ENCODE results near the gene TMPRSS4.

TMPRSS4 gene

GRCh38 chr11:118105657-118106305, 28.9 kb downstream of the TMPRSS4 start:
- DNase-seq (ENCODE audit: low spot score) = no peak

- DNase-seq (ENCODE audit: low spot score) = no peak
These were observed 30.0 kb downstream of the TMPRSS4 start for GRCh38 chr11:118106789-118107335.

- DNase-seq (ENCODE audit: low spot score) = no peak
These were observed 31.6 kb downstream of the TMPRSS4 start for GRCh38 chr11:118108513-118108912.

- no peak for DNase-seq (ENCODE audit: low spot score)
These were observed 32.4 kb downstream of the TMPRSS4 start for GRCh38 chr11:118109231-118109630.

DNA sequence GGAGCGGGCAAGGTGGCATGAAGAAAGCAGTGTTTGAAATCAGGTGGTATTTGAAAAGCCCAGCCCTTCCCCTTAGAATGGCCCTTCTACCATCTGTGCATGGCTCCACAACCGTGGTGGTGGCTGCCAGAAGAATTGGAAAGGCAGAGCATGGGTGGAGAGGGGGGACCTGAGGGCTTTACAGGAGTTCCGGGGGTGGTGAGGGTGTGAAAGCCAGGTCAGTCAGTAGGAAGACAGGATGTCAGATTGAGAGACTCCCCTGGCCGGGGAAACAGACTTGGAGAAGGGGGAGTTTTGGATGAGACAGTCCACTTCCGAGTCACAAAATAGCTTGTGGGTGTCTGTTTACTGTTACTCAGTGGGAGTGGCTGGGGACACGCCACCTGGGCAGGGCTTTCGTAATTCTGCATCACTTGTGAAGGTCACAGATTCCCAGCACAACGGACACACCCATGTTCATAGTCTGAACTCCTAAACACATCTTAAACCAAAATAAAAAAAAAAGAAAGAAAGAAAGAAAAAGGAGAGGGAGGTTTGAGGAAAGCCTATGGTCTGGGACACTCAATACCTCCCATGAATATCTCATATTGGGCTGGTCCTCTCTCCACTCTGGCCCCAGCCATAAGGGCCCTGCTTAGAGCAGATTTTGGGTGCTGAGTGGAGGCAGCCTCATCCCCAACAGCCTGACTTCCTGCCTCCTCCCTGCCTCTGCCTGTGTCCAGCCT, 34.3 kb downstream of the TMPRSS4 start:
- DNase-seq (ENCODE audit: low spot score) = no peak

DNA sequence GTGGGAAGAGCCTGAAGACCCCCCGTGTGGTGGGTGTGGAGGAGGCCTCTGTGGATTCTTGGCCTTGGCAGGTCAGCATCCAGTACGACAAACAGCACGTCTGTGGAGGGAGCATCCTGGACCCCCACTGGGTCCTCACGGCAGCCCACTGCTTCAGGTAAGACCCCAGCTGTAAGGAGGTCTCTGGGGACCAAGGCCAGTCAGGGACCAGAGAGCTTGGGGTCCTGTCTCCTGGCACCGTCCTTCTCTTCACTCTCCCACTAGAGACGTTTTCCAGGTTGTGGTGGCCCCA, 34.8 kb downstream of the TMPRSS4 start:
- DNase-seq (ENCODE audit: low spot score) = no peak

DNA sequence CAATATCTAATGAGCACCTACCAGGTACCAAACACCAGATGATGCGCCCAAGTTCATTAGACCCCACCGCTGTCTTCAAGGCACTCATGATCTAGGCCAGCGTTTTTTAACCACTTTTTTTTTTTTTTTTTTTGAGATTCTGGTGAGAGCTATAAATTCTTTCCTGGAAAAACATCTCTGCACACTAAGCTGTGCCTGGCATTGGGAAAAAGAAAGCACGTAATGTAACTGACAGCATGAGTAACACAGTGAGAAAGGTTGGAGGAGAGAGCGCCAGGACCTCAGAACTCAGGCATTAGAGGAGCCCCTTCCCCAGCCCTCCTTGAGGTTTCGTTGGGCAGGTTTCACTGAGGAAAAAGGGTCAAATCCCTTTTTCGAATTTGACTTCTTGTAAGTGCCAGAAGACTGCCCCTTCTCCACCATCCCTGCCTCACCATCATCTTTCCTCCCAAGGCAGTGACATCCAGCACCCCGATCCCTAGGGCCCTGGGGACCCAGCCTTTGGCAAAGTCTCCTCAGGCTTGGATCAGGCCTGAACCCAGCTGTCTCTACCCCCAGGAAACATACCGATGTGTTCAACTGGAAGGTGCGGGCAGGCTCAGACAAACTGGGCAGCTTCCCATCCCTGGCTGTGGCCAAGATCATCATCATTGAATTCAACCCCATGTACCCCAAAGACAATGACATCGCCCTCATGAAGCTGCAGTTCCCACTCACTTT, 36.0 kb downstream of the TMPRSS4 start:
- DNase-seq (ENCODE audit: low spot score) = no peak

- DNase-seq (ENCODE audit: low spot score) = no peak
These were observed 37.4 kb downstream of the TMPRSS4 start for GRCh38 chr11:118114266-118114665.

DNA sequence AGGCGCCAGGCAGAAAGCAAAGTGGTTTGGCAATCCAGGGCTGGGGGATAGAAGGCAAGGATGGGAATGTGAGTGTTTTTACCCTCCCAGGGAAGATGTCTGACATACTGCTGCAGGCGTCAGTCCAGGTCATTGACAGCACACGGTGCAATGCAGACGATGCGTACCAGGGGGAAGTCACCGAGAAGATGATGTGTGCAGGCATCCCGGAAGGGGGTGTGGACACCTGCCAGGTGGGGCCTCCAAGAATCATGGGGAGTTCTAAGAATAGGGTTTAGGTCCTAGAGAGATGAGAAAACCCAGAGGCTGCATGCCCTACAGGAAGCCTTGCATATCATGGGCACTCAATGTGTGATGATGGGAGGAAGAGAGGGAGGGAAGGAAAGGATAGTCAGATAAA, 38.2 kb downstream of the TMPRSS4 start:
- DNase-seq (ENCODE audit: low spot score) = no peak

- no peak for DNase-seq (ENCODE audit: low spot score)
These were observed 41.1 kb downstream of the TMPRSS4 start for GRCh38 chr11:118117790-118118601.

DNA sequence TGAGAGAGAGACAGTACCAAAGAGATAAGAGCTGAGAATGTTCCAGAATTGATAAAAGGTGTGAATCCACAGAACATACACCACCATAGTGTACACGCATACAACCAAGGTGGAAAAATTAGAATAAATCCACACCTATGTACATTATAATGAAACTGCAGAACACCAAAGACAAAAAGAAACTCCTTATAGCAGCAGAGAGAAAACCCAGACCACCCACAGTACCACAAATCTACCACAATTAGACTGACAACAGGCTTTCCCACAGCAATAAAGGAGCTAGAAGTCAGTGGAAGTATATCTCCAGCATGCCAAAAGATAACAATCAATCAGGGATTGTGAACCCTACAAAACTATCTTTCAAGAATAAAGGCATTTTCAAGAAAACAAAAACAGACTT, 43.9 kb downstream of the TMPRSS4 start:
- DNase-seq (ENCODE audit: low spot score) = no peak

- no peak for DNase-seq (ENCODE audit: low spot score)
These were observed 48.2 kb downstream of the TMPRSS4 start for GRCh38 chr11:118124929-118125535.

GRCh38 chr11:118126082-118126838, 49.4 kb downstream of the TMPRSS4 start:
- no peak for DNase-seq (ENCODE audit: low spot score)

- DNase-seq (ENCODE audit: low spot score) = no peak
These were observed 51.4 kb downstream of the TMPRSS4 start for GRCh38 chr11:118128310-118128709.

DNA sequence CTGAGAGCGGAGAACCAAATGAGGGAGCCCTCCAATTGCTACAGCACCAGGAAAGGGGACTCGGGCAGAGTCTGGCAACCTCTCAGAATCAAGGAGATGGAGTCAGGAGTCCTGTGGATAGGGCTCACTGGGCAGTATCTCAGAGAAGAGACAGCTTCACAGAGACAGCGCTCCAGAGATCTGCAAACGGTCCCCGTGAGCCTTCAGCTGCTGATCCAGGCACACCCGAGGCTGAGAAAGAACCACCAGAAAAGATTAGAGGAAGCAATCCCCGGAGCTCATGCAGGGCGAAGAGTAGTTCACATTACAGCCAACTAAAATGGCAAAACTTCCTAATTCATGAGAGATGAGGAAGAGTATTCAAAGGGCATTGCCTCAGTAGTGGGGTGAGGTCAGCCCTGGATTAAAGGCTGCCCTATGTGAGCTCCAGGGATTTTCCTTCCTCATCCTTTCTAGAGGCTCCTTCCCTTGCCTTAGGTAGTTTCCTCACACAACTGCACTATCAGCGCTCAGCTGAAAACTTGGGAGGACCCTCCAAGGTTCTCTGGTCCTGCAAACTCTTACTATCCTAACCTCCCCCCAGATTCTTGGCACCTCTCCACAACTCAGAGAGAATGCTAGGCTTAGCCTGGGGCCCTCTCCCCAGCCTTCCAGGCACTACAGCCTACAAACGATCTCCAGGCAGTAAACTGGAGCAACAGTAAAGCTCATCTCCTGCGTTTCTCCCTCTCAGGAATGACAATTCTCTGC, 52.0 kb downstream of the TMPRSS4 start:
- no peak for DNase-seq (ENCODE audit: low spot score)

- DNase-seq (ENCODE audit: low spot score) = no peak
These were observed 52.7 kb downstream of the TMPRSS4 start for GRCh38 chr11:118129471-118130172.

GRCh38 chr11:118132385-118133151, 55.7 kb downstream of the TMPRSS4 start:
- no peak for DNase-seq (ENCODE audit: low spot score)

GRCh38 chr11:118133816-118134215, 56.9 kb downstream of the TMPRSS4 start:
- no peak for DNase-seq (ENCODE audit: low spot score)
